BJ (cell line): ENCODE results near the gene KIDINS220. TPM values are rescaled to one million over a fixed set of nuclear protein-coding genes. Genes with fewer than 3 reads are reported as not detected.

ENCODE experiments used
- CTCF ChIA-PET: fragments of 350-600 bp; formaldehyde crosslinking; extraction: SDS; loops from one replicate; lab custom pipeline; 2021; ENCODE audit warnings: antibody characterized with exemption, inconsistent platforms; lab: Yijun Ruan, JAX
- POLR2A ChIA-PET: fragments of 300-600 bp; sonication (Branson Sonifier 250); formaldehyde crosslinking; extraction: SDS; loops from one replicate; lab custom pipeline; 2021; ENCODE audit warnings: antibody characterized with exemption; lab: Charles Lee
- DNase-seq: peaks from one replicate; pipeline ENCODE4 v3.0.0-alpha.2; 2011; ENCODE audit warnings: low read depth
- H3K27me3 ChIP-seq: 2 replicates; pipeline ENCODE4 v1.6.0; 2011; ENCODE audit warnings: low read length; ENCODE audit not compliant: control insufficient read depth, insufficient read depth
- H3K36me3 ChIP-seq: 2 replicates; pipeline ENCODE4 v1.5.1; 2011; ENCODE audit warnings: low read length; ENCODE audit not compliant: control insufficient read depth, insufficient read depth
- H3K4me3 ChIP-seq: 2 replicates; pipeline ENCODE4 v1.5.1; 2011; ENCODE audit warnings: low read depth, mild to moderate bottlenecking, control low read depth, low read length
- polyA plus RNA-seq: library from polyadenylated mRNA; depleted of rRNA; stranded (reverse); fragments of >200 nt; gene quantifications from 2 replicates; pipeline ENCODE4 v1.2.3, GENCODE V29; 2011
- TF ChIP-seq, protein P1 (sequence below): IDR thresholded peaks from 2 replicates; pipeline ENCODE4 v1.5.1; 2011; ENCODE audit warnings: low read depth, mild to moderate bottlenecking, control low read depth, inconsistent platforms, low read length, moderate library complexity; ENCODE audit not compliant: insufficient read depth

KIDINS220 gene
- polyA plus RNA-seq, 1 experiment, result 34.8 TPM

DNA sequence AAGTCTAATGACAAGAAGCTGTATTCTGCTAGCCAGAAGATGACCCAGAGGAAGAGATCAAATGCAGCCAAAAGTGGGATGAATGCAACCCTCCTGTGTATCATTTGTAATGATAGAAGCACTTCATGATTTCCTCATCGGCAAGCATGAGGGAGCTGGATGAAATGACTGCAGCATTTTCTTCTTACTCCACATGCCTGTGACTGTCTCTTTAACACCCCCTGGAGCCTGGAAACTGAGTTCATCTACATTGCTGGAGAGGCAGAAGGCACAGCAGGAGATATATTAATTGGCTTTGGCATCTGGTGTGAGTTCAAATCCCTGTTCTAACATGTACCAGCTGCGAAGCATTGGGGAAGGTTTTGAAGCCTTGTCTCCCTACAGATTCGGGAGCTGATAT, 117.9 kb downstream of the KIDINS220 start:
- no peak for DNase-seq
- ChIA-PET POLR2A (no interaction called here), CTCF (interaction anchor here (0.9 kb wide), 1 partner anchor 21 kb away, joined by 3 read pairs; no protein-coding TSS in a partner anchor)
- no peaks in the 10 kb centered on the region for H3K27me3 ChIP-seq
- no peak overlapping the region for H3K4me3 ChIP-seq
- H3K36me3 ChIP-seq, result no peaks in the 10 kb centered on the region
- TF ChIP-seq, protein P1, sequence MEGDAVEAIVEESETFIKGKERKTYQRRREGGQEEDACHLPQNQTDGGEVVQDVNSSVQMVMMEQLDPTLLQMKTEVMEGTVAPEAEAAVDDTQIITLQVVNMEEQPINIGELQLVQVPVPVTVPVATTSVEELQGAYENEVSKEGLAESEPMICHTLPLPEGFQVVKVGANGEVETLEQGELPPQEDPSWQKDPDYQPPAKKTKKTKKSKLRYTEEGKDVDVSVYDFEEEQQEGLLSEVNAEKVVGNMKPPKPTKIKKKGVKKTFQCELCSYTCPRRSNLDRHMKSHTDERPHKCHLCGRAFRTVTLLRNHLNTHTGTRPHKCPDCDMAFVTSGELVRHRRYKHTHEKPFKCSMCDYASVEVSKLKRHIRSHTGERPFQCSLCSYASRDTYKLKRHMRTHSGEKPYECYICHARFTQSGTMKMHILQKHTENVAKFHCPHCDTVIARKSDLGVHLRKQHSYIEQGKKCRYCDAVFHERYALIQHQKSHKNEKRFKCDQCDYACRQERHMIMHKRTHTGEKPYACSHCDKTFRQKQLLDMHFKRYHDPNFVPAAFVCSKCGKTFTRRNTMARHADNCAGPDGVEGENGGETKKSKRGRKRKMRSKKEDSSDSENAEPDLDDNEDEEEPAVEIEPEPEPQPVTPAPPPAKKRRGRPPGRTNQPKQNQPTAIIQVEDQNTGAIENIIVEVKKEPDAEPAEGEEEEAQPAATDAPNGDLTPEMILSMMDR, result no peak

DNA sequence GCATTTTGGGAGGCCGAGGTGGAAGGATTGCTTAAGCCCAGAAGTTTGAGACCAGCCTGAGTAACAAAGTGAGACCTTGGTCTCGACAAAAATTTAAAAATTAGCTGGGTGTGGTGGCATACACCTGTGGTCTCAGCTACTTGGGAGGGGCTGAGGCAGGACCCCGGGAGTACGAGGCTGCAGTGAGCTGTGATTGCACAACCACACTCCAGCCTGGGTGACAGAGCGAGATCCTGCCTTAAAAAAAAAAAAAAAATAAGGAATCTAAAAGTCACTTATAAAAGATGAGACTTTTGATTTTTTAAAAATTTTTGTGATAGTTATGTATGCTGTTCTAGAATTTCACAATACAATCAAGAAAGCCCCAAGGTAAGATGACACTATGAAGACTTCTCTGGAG, 122.4 kb downstream of the KIDINS220 start:
- no peaks in the 10 kb centered on the region for H3K27me3 ChIP-seq
- CTCF ChIA-PET, result no interaction called here
- no peak overlapping the region for H3K4me3 ChIP-seq
- POLR2A ChIA-PET, result no interaction called here
- no peaks in the 10 kb centered on the region for H3K36me3 ChIP-seq
- TF ChIP-seq, protein P1, result no peak
- DNase-seq, result no peak

DNA sequence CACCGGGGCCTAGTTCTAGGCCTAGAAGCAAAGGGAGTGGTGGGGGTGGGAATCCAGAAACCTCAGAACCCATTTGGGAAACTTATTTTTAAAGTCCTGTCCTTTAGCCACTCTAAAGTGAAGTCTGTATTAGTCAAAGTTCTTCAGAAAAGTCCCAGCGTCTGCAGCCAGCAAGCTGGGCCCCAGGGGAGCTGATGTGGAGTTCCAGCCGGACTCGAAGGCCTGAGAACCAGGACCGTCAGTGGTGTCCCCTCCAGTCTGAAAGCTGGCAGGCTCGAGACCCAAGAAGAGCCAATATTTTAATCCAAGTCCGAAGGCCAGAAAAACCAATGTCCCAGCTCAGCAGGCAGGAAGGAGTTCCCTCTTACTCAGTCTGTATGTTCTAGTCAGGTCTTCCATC, 123.1 kb downstream of the KIDINS220 start:
- Histone ChIP-seq H3K4me3 (no peak overlapping the region), H3K36me3 (no peaks in the 10 kb centered on the region), H3K27me3 (no peaks in the 10 kb centered on the region)
- TF ChIP-seq, protein P1, result no peak
- POLR2A ChIA-PET, result no interaction called here
- CTCF ChIA-PET, result interaction anchor here (0.5 kb wide), 1 partner anchor 159 kb away, joined by 3 read pairs; no protein-coding TSS in a partner anchor
- DNase-seq, result no peak

DNA sequence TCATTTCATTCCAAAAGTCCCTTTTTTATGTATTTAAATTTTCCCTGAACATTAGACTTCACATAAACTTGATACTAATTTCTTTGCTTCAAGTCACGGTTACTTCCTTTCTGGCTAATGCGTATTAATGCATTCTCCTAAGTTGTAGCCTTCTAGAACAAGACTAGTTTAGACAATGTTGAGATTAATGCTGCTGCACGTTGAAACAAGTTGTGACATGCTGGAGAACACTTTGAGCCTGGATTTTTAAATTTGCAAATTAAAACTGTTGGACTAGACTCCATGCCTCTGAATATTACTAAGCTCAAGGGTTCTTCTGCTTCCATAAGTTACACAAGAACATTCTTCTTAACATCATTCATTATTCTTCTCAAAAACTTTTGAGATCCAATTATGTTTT, 126.5 kb downstream of the KIDINS220 start:
- no peak for DNase-seq
- Histone ChIP-seq H3K4me3 (no peak overlapping the region), H3K27me3 (no peaks in the 10 kb centered on the region), H3K36me3 (no peaks in the 10 kb centered on the region)
- TF ChIP-seq, protein P1, result no peak
- ChIA-PET CTCF (no interaction called here), POLR2A (no interaction called here)

DNA sequence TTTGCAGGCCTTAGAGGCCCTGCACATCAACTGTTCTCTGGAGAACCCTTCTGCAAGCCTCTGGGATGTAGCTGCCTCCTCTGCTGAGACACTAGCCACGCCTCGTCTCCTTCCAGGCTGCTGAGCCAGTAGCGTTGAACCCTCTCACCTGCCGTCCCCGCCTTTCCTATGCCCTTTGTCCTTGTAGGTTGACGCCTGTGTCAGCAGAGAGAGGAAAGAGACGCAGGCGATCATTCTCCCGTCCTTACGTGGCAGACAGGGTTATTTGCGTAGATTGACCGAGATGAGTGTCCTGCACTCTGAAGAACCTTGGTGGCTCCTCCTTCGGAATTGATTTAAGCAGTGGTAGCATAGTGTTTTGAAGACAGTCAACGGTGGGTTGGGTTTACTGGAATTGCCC, 127.8 kb downstream of the KIDINS220 start:
- TF ChIP-seq, protein P1, result no peak
- Histone ChIP-seq H3K27me3 (no peaks in the 10 kb centered on the region), H3K36me3 (no peaks in the 10 kb centered on the region), H3K4me3 (no peak overlapping the region)
- CTCF ChIA-PET, result no interaction called here
- POLR2A ChIA-PET, result no interaction called here
- DNase-seq, result no peak
